T-cell (primary cell): ENCODE measurements around the gene HRC. TPM values are rescaled to one million over a fixed set of nuclear protein-coding genes. Genes with fewer than 3 reads are reported as not detected.
A peak's percentile ranks its signal among the peaks of the same experiment; 100 is the strongest.

ENCODE experiments used
- ATAC-seq, 4 experiments: fragments of 200-7000 bp in 3 of 4; fragments of 150-1000 bp in 1 of 4; cut with Tn5 transposase; replicated peaks in 1 of 4; 1 replicate in 3 of 4; 2 replicates in 1 of 4; pipeline ENCODE4 v1.10.0; 2021; ENCODE audit warnings: moderate library complexity in 3 of 4, mild to moderate bottlenecking in 2 of 4, moderate number of reproducible peaks in 1 of 4
- CTCF ChIA-PET, 2 donors: fragments of 300-600 bp; sonication (Branson Sonifier 250); formaldehyde crosslinking; loops; one replicate each; lab custom pipeline; 2022; ENCODE audit warnings: antibody characterized with exemption in 2 of 2; lab: Charles Lee
- POLR2A ChIA-PET, 2 donors: fragments of 300-600 bp; sonication (Branson Sonifier 250); formaldehyde crosslinking; loops; one replicate each; lab custom pipeline; 2022; ENCODE audit warnings: antibody characterized with exemption in 2 of 2; lab: Charles Lee
- DNase-seq, 35 experiments: peaks; one replicate each; pipeline versions ENCODE4 v3.0.0 to v3.0.0-alpha.2; 2013 to 2023
- H3K27ac ChIP-seq: one replicate; pipeline ENCODE4 v1.5.1; 2013; ENCODE audit warnings: low read length
- H3K27me3 ChIP-seq, 2 experiments: replicated peaks in 1 of 2; 1 replicate in 1 of 2; 2 replicates in 1 of 2; pipeline versions ENCODE4 v1.6.1 to v1.7.0; 2013; ENCODE audit warnings: low read length in 1 of 2, mixed read lengths in 1 of 2; ENCODE audit not compliant: control insufficient read depth in 2 of 2, insufficient read depth in 2 of 2; ENCODE audit errors: extremely low read depth in 1 of 2
- H3K36me3 ChIP-seq, 2 donors: 1 replicate in 1 of 2; 2 replicates in 1 of 2; pipeline versions ENCODE4 v1.6.1 to v1.7.0; 2013; ENCODE audit warnings: low read length in 1 of 2; ENCODE audit not compliant: control insufficient read depth in 2 of 2, insufficient read depth in 1 of 2; ENCODE audit errors: extremely low read depth in 1 of 2
- H3K4me1 ChIP-seq, 2 experiments: 1 replicate in 1 of 2; 2 replicates in 1 of 2; pipeline versions ENCODE4 v1.6.1 to v1.7.0; 2013; ENCODE audit warnings: low read length in 2 of 2, mixed read lengths in 1 of 2; ENCODE audit not compliant: insufficient read depth in 2 of 2, control insufficient read depth in 1 of 2; ENCODE audit errors: extremely low read depth in 1 of 2
- H3K4me3 ChIP-seq, 2 donors: 1 replicate in 1 of 2; 2 replicates in 1 of 2; pipeline versions ENCODE4 v1.5.1 to v1.7.0; 2013; ENCODE audit warnings: mild to moderate bottlenecking in 2 of 2, low read length in 1 of 2, moderate library complexity in 1 of 2; ENCODE audit not compliant: control insufficient read depth in 1 of 2; ENCODE audit errors: extremely low read depth in 1 of 2
- H3K9me3 ChIP-seq: 2 replicates; pipeline ENCODE4 v1.7.0; 2013
- H3K27ac Mint-ChIP-seq, 2 donors: one replicate each; pipeline ENCODE4 v1.8.0; 2020 to 2021; ENCODE audit warnings: mild to moderate bottlenecking in 2 of 2, mixed read lengths in 2 of 2
- H3K27me3 Mint-ChIP-seq, 2 donors: one replicate each; pipeline ENCODE4 v1.8.0; 2021 to 2022; ENCODE audit warnings: mixed read lengths in 2 of 2
- H3K36me3 Mint-ChIP-seq: one replicate; pipeline ENCODE4 v1.8.0; 2021; ENCODE audit warnings: mixed read lengths
- H3K4me1 Mint-ChIP-seq, 3 donors: one replicate each; pipeline ENCODE4 v1.8.0; 2020 to 2022; ENCODE audit warnings: mixed read lengths in 3 of 3, mild to moderate bottlenecking in 1 of 3
- H3K4me3 Mint-ChIP-seq, 3 donors: one replicate each; pipeline ENCODE4 v1.8.0; 2020 to 2022; ENCODE audit warnings: mild to moderate bottlenecking in 3 of 3, mixed read lengths in 3 of 3, moderate library complexity in 3 of 3
- H3K9me3 Mint-ChIP-seq, 3 donors: one replicate each; pipeline ENCODE4 v1.8.0; 2020 to 2022; ENCODE audit warnings: mixed read lengths in 3 of 3
- WGBS: methylation state at CpG from one replicate; pipeline ENCODE4 v1.1.5; 2013; ENCODE audit warnings: missing lambda C conversion rate; ENCODE audit not compliant: insufficient coverage; 5-methylcytosine and 5-hydroxymethylcytosine counted together
- total RNA-seq, 35 experiments: library from RNA in 6 of 35; stranded (reverse) in 6 of 35; fragments of 120-200 nt in 1 of 35; gene quantifications; one replicate each; pipeline versions ENCODE4 v1.2.1 to v1.2.4 and lab custom pipeline; 2013 to 2026

Gene HRC
- total RNA-seq, 5 donors from 2014 or later (not counting 1 experiment from before 2014, with no cell fraction given), result not detected

- Mint-ChIP-seq H3K4me3 (no peak overlapping the region), H3K4me1 (peaks cover 18 to 29% (median 19%) of the 10 kb centered on the region in 3 donors)
- ATAC-seq, result no peak
Observed at GRCh38 chr19:49110567-49110966, 44.6 kb downstream of the HRC start.

GRCh38 chr19:49109569-49110233, 45.5 kb downstream of the HRC start:
- no peaks in the 10 kb centered on the region for H3K9me3 Mint-ChIP-seq
- ChIA-PET POLR2A (no interaction called here), CTCF (no interaction called here)
- H3K4me1 ChIP-seq, result peaks cover 2 to 11% of the 10 kb centered on the region in 2 experiments
- H3K4me3 ChIP-seq, result no peak overlapping the region
- ATAC-seq, result no peak
- H3K27me3 Mint-ChIP-seq, result no peaks in the 10 kb centered on the region
- no peak overlapping the region for H3K27ac ChIP-seq
- 98% methylated on average over 5 of the region's 8 CpGs for WGBS
- H3K36me3 ChIP-seq, result peaks cover 23 to 38% of the 10 kb centered on the region in 2 donors
- DNase-seq, result no peak
- peaks cover 16 to 23% (median 16%) of the 10 kb centered on the region in 3 donors for H3K4me1 Mint-ChIP-seq
- H3K9me3 ChIP-seq, result no peaks in the 10 kb centered on the region
- H3K27ac Mint-ChIP-seq, result no peak overlapping the region
- peaks cover 30% of the 10 kb centered on the region for H3K36me3 Mint-ChIP-seq
- H3K4me3 Mint-ChIP-seq, result no peak overlapping the region
- H3K27me3 ChIP-seq, result no peaks in the 10 kb centered on the region

More at GRCh38 chr19:49110567-49110966, 44.6 kb downstream of the HRC start:
- Histone ChIP-seq H3K4me3 (no peak overlapping the region), H3K27ac (no peak overlapping the region), H3K27me3 (no peaks in the 10 kb centered on the region), H3K9me3 (no peaks in the 10 kb centered on the region), H3K4me1 (peaks cover 2 to 20% of the 10 kb centered on the region in 2 experiments), H3K36me3 (peaks cover 14 to 31% of the 10 kb centered on the region in 2 donors)
- DNase-seq, result no peak
- ChIA-PET CTCF (interaction anchor here in 1 of 2 donors (0.7 kb wide), 1 partner anchor 111 kb away, joined by 3 read pairs; no protein-coding TSS in a partner anchor), POLR2A (no interaction called here)
- Mint-ChIP-seq H3K9me3 (no peaks in the 10 kb centered on the region), H3K27ac (no peak overlapping the region), H3K36me3 (peaks cover 25% of the 10 kb centered on the region), H3K27me3 (no peaks in the 10 kb centered on the region)
- WGBS, result no CpG with 5 or more reads among the region's 3 CpGs

- Histone ChIP-seq H3K27me3 (peaks cover 0 to 3% of the 10 kb centered on the region in 2 experiments), H3K4me1 (peaks cover 2 to 10% of the 10 kb centered on the region in 2 experiments), H3K4me3 (no peak overlapping the region), H3K36me3 (peaks cover 29 to 44% of the 10 kb centered on the region in 2 donors), H3K9me3 (no peaks in the 10 kb centered on the region), H3K27ac (no peak overlapping the region)
- Mint-ChIP-seq H3K36me3 (peaks cover 32% of the 10 kb centered on the region), H3K9me3 (no peaks in the 10 kb centered on the region), H3K4me1 (peaks cover 16 to 22% (median 16%) of the 10 kb centered on the region in 3 donors), H3K27ac (no peak overlapping the region), H3K4me3 (no peak overlapping the region), H3K27me3 (no peaks in the 10 kb centered on the region)
- no peak for ATAC-seq
- ChIA-PET POLR2A (interaction anchor here in 1 of 2 donors (0.6 kb wide), 1 partner anchor 21 kb away, joined by 3 read pairs; no protein-coding TSS in a partner anchor), CTCF (interaction anchor here in 1 of 2 donors (1.3 kb wide), 1 partner anchor 11 kb away, joined by 3 read pairs; no protein-coding TSS in a partner anchor)
- WGBS, result 96% methylated on average over 3 of the region's 5 CpGs
- DNase-seq, result no peak
Observed at GRCh38 chr19:49109051-49109450, 46.1 kb downstream of the HRC start.

- H3K36me3 Mint-ChIP-seq, result peaks cover 32% of the 10 kb centered on the region
- no peak for DNase-seq
- no peak overlapping the region for H3K4me3 ChIP-seq
- POLR2A ChIA-PET, result no interaction called here
- H3K27me3 ChIP-seq, result peaks cover 0 to 3% of the 10 kb centered on the region in 2 experiments
- no peak overlapping the region for H3K27ac ChIP-seq
- peaks cover 32 to 56% of the 10 kb centered on the region in 2 donors for H3K36me3 ChIP-seq
- 98% methylated on average over 85 of the region's 93 CpGs for WGBS
- no peaks in the 10 kb centered on the region for H3K27me3 Mint-ChIP-seq
- H3K4me3 Mint-ChIP-seq, result no peak overlapping the region
- H3K27ac Mint-ChIP-seq, result no peak overlapping the region
- H3K4me1 Mint-ChIP-seq, result peaks cover 6 to 10% (median 6%) of the 10 kb centered on the region in 3 donors
- CTCF ChIA-PET, result interaction anchor here in 1 of 2 donors (1.3 kb wide), 1 partner anchor 10 kb away, joined by 3 read pairs; no protein-coding TSS in a partner anchor
- H3K4me1 ChIP-seq, result no peaks in the 10 kb centered on the region
- no peaks in the 10 kb centered on the region for H3K9me3 ChIP-seq
- ATAC-seq, result no peak
- H3K9me3 Mint-ChIP-seq, result no peaks in the 10 kb centered on the region
Observed at GRCh38 chr19:49107625-49108459, 47.4 kb downstream of the HRC start.

DNA sequence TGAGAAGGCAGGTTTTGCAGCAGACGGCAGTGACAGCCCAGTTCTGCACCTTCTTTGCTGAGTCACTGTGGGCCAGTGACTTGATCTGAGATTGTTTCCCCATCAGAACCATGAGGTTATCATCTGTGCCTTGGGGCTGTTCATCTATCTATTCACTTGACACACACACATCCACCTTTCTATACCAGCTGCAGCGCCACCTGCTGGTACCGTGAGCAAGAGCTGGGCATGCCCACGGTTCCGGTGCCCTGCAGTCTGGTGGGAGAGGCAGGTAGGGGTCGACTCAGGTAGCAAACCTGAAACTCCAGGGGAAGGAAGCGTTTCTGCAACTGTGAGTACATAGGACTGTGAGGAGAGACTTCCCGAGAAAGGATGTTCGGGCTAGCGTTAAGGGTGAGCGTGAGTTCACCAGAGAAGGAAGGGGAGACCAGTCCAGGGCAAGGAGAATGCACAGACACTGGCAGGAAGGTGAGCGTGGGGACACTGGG, 48.5 kb downstream of the HRC start:
- H3K9me3 Mint-ChIP-seq, result no peaks in the 10 kb centered on the region
- POLR2A ChIA-PET, result interaction anchor here in 1 of 2 donors (0.6 kb wide), 1 partner anchor 16 kb away, joined by 16 read pairs; no protein-coding TSS in a partner anchor
- peak; percentile 75 to 76 (median 75) for ATAC-seq

More for the DNA sequence above, 48.5 kb downstream of the HRC start:
- Mint-ChIP-seq H3K27ac (peak overlapping the region in 1 of 2 donors; percentile 40), H3K27me3 (no peaks in the 10 kb centered on the region), H3K36me3 (peaks cover 35% of the 10 kb centered on the region), H3K4me3 (no peak overlapping the region), H3K4me1 (peaks cover 5 to 9% (median 6%) of the 10 kb centered on the region in 3 donors)
- 80% methylated on average over 11 of the region's 12 CpGs for WGBS
- no peaks in the 10 kb centered on the region for H3K9me3 ChIP-seq
- H3K4me1 ChIP-seq, result no peaks in the 10 kb centered on the region
- peak; percentile 32 to 81 (median 57) for DNase-seq
- CTCF ChIA-PET, result interaction anchor here (0.6 to 1.5 kb wide), 6 partner anchors 9 to 600 kb away, joined by 3 to 4 read pairs (median 4); partner anchors contain the start of gene RUVBL2 (in 1 of the 2)
- peaks cover 41 to 65% of the 10 kb centered on the region in 2 donors for H3K36me3 ChIP-seq
- H3K4me3 ChIP-seq, result no peak overlapping the region
- H3K27ac ChIP-seq, result no peak overlapping the region
- H3K27me3 ChIP-seq, result peaks cover 0 to 3% of the 10 kb centered on the region in 2 experiments
